ENCODE results near the gene PEPD.

DNA sequence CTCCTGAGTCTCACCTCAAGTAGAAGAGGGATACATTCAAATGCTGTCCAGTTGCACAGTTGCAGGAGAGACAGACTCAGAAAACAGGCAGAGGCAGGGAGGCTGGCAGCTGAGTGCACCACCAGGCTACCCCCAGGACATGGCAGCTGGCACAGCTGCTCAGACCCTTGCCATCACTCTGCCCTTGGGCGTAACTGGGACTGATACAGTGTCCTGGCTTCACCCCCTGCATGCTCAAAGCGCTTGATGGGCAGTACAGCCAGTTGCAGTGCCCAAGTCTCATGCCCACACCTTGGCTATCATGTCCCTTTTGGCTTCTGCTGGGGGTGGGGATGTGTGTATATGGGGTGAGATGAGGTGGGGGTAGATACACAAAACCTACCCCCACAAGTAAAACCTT is 5.5 kb upstream of the PEPD start:
- TF ChIP-seq, protein P1, sequence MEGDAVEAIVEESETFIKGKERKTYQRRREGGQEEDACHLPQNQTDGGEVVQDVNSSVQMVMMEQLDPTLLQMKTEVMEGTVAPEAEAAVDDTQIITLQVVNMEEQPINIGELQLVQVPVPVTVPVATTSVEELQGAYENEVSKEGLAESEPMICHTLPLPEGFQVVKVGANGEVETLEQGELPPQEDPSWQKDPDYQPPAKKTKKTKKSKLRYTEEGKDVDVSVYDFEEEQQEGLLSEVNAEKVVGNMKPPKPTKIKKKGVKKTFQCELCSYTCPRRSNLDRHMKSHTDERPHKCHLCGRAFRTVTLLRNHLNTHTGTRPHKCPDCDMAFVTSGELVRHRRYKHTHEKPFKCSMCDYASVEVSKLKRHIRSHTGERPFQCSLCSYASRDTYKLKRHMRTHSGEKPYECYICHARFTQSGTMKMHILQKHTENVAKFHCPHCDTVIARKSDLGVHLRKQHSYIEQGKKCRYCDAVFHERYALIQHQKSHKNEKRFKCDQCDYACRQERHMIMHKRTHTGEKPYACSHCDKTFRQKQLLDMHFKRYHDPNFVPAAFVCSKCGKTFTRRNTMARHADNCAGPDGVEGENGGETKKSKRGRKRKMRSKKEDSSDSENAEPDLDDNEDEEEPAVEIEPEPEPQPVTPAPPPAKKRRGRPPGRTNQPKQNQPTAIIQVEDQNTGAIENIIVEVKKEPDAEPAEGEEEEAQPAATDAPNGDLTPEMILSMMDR (IDR thresholded peaks at IDR 0.05; ENCODE audit: low read length) = no peak
- no peak for TF ChIP-seq EZH2 (IDR thresholded peaks at IDR 0.05; ENCODE audit: borderline replicate concordance, low read length)

Measured in OCI-LY1 (cell line).